ELF-1 (cell line): ENCODE measurements around the gene CAPG.
"Not testable (repeated sequence)": the region's sequence is repeated elsewhere in the genome, so short reads cannot be mapped to it uniquely, and the experiment has no call there.

Experiments
- DNase-seq: peaks from one replicate; pipeline ENCODE4 v3.0.0-alpha.2; 2016; ENCODE audit warnings: low read depth, low spot score

Gene CAPG

DNA sequence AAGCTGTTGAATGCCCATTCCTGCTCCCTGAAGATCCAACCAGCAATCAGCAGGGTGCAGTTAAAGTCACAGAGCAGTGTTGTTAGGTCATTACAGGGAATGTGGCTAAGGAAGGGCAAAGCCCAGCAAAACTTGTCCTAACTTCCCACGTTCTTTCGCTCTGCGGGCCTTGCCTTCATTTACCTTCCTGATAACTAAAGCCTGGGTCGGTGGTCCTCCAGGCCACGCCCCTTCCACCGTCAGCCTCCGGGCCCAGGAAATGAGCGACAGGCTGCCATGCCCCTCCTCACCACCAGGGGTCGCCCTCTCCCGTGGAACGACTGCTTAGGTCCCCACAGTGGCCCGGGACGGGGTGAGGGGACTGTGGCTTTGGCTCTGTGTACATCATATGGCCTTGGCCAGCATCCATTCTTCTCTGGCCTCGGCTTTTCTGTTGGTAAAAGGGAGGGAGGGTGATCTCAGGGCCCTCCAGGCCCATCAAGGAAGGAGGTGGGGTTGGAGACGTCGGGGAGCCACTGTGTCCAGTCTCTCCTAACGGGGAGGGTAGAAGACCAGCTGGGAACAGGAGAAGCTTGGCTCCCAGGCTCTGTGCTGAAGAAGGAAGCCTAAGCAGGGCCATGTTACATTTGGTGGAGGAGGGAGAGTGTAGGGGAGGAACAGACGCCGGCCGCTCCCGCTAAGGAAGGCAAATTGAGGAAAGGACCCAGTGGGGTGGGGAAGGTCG, 10.5 kb upstream of the CAPG start:
- peak; percentile 96 for DNase-seq

DNA sequence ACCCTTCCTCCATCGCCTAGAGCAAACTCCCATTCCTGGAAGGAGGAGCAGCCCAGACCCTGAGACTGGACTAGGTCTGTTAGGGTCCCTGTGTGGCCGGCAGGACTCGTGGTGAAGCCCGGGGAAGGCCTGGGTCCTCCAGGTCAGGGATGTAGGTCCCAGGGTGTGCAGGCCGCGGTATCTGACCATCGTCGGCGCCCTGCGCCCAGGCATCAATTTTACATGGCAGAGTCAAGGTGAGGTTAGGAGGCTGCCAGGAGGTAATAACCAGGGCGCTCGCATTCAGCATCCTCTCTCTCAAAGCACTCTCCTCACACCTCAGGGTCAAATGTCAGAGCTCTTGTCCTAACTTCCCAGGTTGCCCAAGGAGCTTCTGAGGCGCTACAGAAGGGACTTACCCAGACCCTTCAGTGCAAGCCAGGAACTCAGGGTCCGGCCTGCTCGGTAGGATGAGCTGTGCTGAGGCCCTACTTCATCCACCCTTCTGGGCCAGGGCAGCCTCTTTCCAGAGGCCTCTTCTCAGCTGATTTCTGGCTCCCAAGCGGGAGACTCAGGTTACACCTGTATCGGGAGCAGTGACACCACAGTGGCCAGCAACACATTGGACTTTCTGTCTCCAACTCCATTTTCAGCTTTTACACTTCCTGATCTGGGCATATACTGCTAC, 9.0 kb upstream of the CAPG start:
- DNase-seq = no peak

DNA sequence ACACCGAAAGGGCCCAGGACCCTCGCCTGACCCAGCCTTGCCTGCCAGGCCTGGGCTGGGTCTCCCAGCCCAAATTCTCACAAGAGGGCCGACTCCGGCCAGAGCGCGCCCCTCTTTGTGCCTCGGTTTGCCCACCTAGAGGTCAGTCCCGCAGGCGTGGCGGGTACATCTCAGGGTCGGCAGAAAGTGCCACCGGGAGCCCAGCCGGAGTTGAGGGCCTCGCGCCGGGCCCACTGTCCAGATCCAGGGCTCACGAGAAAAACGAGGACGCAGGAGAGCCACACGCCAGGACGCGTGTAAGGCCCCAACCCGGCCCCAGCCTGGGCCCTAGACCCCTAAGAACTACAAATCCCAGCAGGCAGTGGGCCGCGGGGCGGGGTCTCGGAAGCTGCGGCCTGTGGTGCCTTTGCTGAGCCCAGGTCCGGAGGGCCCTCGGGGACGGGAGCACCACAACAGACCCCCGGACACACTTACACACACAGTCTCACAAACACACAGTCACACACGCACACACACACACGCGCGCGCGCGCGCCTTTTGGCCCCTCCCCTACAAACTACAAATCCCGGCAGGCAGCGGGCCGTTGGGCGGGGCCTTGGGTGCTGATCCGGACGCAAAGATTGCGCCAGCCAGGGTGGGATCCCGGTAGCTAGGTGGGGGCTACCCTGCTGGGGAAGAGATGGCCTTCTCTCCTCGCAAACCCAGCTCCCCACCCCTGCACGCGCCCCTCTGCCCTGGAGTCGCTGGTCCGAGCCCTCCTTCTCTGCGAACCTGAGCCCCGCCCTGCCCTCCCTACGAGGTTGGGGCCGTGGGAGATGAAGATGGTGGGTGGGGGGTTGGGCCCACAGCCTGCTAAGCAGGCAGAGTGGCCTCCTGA, 8.2 kb upstream of the CAPG start, which contains the start of gene SH2D6:
Gene SH2D6, plus strand, starts transcription at position 583 of the 877 bp plus-strand sequence. CDS start 10,752 bp downstream, outside the sequence.
- DNase-seq = peak; percentile 95

DNA sequence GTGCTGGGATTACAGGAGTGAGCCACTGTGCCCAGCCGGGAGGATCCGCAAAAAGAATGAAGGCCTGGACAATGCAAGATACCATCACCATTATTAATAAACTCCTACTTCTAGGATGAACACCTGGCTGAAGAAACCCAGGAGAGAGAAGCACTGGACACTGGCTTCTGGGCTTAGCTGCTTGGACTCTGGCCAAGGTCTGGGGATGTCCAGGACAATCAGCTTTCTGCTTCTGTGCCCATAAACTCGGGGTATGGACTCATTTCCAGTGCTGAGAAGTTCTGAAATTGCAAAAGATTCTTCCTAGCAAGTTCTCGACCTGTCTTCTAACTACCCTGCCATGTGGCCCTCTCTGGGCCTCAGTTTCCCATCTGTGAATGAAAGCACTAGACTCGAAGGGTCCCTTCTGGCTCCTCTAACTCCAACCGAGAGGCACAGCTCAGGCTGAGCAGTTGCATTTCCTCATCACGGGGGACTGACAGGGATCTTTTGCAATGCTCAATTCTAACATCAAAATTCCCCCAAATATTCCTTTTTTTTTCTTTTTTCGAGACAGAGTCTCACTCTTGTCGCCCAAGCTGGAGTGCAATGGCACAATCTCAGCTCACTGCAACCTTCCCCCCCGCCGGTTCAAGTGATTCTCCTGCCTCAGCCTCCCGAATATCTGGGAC, 5.9 kb upstream of the CAPG start:
- DNase-seq = no peak

DNA sequence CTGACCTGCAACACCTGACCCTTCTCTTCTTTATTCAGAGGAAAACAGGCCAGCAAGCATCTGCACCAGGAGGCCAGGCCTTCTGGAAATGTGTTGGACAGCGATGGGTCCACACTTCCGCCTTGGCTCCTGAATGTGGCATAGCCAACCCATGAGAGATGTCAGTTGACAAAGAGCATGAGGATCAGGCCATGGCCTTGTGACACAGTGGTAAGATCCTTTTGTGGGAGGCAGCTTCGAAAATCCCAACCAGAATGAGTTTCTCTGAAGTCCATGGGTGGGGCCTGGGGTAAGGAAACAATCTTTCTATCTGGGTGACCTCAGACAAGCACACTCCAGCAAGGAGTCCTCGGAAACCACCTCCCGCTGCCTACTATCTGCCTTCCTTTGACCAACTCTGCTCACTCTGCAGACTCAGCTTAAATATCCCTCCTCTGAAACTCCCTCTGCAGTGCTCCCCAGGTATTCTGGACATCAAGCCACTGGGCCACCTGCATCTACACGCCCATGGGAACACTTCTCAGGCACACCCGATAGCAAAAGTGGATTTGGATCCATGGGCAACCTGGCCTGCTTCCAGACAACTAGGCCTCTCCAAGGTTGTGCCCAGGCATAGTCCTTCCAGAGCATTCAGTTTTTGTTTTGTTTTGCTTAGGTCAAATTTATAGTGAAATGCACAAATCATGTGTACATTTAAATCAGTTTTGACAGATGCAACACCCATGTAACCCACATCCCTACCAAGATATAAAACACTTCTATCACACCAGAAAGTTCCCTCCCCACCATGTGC, 4.8 kb upstream of the CAPG start:
- no peak for DNase-seq

DNA sequence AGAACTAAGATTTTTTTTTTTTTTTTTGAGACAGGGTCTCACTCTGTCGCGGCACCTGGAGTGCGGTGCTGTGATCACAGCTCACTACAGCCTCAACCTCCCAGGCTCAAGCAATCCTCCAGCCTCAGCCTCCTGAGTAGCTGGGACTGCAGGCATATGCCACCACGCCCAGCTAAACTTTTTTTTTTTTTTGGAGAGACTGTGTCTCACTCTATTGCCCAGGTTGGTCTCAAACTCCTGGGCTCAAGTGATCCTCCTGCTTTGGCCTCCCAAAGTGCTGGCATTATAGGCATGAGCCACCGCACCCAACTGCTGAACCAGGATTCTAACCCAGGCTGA, 4.2 kb upstream of the CAPG start:
- DNase-seq = not testable (repeated sequence)

DNA sequence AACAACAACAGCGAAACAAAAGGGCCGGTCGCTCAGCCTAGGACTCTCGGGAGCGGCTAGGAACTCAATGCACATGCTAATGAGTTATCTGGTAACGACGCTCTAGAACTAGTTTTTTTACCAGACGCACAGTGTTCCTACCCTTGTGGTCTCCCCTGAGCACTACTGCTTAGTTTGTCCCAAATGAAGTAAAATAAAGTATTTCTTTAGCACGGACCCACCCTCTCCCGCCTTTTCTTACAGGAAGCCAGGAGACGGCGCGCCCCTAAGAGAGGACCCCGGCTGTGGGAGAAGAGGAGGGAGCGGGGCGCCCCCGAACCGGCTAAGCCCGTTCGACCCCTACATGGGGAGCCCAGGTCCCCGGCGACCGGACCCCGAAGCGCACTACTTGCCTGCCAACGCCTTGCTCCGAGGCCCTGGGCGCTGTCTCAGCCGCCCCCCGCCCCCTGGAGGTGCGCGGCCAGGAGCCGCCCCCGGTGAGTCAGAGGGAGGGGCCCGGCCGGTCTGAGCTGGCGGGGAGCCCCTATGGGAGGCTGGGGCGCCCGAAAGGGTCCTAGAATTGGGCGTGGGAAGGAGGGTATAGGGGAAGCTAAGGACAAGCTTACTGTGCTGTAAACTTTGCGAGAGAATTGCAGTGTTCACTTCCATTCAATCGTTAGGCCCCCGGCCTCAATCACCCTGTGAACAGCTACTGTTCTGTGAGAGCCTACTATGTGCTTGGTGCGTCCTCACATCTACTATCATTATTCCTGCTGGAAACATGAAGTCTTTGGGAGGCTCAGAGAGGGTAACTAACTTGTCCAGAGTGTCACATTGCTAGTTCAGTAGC, 3.6 kb upstream of the CAPG start:
- DNase-seq = peak; percentile 72

DNA sequence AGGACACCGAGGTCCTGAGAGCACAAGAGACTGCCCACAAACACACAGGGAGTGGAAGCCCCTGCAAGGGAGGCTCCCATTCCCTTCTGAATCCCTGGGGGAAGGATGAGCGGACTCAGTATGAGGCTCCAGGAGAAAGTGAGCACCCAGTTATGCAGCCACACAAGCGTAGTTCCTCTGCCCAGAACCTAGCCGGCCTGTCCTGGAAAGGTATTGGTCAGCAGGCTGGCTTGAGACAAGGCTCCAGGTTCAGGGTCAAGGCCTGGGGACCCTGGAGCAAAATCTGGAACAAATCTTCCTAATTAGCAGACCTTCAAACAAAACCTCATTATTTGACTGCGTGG, 1.2 kb upstream of the CAPG start:
- no peak for DNase-seq

DNA sequence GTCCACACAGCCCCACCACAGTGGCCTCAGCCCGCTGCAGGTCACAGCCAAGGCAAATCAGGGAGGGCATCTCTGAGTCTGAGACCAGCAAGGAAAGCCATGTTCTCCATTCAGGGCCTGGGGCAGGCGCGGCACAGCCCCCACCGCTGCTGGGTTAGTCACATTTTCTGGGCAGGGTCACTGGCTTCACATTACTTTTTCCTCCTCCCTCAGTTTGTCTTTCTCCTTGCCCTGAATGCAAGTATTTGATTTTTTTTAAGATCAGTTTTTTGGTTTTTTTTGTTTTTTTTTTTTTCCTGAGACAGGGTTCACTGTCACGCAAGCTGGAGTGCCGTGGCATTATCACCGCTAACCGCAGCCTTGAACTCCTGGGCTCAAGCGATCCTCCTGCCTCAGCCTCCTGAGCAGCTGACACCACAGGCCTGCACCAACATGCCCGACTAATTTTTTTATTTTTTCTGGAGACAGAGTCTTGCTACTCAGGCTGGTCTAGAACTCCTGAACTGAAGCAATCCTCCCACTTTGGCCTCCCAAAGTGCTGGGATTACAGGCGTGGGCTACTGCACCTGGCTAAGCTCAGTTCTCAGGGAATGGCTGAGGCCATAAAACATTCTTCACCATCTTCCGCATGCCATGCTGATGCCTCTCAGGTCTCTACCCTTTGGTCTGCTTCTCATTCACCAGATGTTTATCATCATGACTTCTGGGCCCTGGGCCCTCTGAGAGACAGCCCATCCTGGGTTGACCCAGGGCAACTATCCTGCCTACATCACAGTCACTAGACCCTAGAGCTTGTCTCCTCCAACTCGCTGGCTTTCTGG, 628 bp upstream of the CAPG start:
- DNase-seq = no peak

DNA sequence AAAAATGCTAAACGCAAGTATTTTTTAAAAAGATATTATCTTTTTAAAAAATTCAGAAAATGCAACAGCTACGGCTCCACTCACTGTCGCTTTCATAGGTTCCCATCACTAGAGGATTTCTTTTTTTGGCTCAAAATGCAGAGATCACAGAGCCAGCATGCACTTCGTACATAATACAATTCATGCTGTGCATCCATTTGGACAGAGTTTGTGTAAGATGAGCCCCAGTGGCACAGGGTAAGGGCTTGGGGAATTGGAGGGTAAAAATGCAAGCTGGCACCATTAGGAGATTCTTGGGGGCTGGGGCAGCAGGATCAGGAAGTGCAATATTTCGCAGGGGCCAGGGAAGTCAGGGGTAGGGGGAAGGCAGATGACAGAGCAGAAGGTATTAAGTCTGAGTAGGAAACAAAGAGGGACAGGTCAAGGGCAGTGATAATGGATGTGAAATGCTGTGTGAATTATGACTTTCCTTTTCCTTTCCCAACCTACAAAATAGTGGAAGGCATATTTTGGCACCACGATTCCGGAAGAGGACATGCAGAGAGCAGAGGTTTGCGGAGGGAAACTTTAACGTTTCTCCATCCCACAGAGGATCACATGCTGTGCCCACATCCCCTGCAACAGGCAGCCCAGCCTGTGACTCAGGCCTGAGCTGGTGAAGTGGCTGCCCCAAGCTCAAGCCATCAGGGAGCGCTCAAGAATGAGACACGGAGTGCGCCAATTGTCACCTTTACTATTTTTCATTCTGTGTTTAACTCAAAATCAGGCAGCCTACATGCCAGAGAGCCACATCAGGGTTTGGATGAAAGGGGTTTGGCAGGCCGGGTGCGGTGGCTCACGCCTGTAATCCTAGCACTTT, 4.7 kb downstream of the CAPG start:
- DNase-seq = no peak

DNA sequence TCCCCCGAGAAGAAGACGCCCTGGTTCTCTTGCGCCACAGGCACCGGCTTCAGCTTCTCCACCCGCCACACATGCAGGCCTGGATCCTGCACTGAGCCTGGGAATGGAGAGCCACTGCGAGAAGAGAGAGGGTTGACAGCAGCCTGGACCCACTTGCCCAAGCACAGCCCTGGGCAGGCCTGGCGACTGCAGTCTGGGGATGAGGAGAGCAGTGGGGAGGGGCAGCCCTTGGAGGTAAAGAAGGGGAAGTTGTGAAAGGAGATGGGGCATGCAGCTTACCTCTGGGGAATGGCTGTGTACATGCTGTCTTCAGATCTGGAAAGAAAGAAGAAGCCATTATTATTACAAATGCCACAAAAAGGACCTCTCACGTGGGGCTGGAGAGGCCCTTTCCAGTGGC, 8.3 kb downstream of the CAPG start:
- DNase-seq = no peak

DNA sequence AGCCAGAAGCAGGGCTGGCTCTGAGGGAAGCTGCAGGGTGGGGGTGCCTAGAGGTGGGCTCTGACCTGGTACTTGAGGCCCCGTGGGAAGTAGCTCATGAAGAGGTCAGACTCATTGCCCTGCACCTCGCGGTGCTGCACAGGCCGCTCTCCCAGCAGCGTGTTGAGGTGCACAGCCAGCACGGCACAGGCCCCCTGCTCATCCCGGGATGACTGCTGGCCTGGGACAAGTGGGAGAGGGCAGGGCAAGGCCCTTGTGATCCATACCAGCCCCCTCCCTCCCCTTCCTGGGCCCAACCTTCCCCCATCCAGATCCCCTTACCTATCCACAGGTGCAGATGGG, 8.7 kb downstream of the CAPG start:
- DNase-seq = no peak

DNA sequence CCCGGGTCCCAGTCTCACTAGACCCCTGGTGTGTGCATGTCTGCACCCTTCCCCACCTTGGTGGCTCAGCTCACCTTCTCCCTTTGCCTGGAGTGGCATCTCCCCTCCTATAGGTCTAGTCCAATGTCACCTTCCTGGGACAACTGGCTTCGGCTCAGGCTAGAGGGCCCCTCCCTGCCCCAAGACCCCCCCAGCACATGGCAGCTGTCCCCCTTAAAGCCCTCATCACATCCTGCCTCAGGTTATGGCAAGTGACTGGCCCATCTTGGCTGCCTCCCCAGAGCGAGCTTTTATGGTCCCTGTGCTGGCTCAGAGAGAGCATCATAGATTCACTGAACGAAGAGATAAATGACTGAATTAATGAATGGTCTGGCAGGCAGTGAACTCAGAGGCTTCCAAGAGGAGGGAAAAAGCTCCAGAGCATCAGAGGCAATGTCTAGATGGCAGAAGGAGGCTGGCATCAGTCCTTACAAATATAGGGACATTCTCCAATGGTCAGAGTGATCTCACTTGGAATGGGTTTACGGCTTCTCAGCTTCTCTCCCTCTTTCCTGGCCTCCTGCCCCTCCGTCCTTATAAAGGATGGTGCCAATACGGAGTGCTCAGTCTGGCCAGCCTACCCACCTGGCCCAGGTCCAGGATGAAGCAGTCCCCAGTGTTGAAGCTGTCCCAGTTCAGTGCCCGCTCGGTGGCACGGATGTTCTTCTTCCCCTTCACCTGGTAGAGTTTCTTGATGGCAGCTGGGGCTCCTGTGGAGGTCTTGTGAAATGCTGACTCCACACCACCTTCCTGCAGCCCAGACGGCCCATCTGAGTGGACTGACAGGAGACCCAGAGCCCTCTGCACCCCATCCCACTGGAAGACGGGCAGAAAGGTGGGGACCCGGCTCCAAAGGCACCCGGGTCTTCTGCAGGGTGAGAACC, 9.4 kb downstream of the CAPG start:
- no peak for DNase-seq

DNA sequence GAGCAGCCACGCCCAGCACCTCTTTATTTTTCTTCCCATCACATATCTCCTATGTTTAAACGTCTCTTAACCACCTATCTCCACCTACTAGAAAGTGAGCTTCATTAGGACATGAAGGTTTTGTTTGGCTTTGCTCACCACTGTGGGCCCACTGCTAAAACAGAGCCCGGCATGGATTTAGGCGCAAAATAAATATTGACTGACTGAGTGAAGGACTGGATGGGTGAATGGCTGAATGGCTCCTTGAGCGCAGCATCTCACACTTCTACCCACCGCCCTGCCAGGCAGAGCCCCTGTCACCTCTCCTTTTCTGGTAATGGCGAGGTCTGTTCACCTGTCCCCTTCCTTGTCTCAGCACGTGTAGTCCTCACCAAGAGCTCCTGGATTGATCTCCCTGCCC, 10.1 kb downstream of the CAPG start:
- DNase-seq = no peak

DNA sequence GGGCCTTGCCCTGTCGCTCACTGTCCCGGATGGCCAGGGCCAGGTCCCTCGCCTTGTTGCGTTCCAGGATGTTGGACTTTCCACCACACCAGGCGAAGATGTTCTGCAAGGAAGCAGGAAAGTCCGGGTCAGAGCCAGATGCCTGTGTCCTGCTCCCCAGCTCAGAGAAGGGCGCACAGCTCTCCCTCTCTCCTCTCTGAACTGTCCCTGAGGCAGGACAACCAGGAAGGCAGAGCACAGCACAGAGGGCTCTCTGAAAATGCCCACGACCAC, 11.0 kb downstream of the CAPG start:
- no peak for DNase-seq

DNA sequence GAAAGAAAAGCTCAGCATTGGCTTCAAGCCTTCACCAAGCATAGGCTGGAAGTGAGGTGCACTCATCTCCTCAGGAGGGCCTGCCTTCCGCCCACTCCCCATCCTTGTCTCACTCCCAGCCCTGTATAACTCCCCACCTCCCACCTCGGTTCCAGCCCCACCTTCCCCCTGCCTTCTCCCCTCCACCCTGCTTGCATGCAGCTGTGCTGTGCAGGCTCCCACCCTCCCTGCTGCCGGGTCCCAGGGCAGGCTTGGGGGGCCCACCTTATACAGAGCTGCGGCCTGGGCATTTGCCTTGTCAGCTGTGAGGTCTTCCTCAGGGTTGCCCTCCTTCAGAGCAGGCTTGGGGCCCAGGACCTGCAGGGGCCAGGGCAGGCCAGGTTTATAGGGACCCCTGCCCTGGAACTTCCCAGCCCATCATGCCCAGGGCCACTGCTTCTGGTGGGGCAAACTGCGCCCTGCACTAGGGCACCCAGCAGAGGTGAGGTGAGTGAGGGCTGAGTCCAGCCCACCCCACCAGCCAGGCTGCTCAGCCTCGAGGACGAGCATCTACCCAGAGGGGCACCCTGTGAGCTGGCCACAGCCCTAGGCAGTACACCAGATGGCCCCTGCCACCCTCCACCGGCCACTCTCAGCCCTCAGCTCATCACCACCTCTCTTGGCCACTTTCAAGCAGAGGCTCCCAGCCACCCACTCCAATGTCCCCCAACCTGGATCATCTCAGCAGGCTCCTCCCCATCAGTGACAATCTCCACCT, 11.6 kb downstream of the CAPG start:
- DNase-seq = no peak

DNA sequence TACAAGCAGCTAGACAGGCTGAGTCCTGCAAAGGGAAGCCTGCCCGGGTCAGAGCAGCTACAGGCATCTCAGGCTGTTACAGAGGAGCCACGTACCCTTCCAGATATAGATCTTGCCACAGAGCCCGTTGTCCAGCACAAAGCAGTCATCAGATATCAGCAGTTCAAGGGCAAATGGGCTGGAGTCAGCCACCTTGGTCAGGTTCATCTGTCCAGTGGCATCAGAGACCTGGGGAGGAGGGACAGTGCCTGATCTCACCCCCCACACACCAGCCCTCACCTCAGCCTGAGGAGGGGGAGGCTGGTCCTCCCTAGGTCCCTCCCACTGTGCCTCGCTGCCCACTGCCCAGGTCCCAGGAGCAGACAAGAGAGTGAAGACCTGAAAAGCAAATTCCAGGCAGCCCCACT, 12.2 kb downstream of the CAPG start:
- no peak for DNase-seq
